Measurements from ENCODE around the gene ARHGAP26. TPM values are rescaled to one million over a fixed set of nuclear protein-coding genes. Genes with fewer than 3 reads are reported as not detected.
A peak's percentile ranks its signal among the peaks of the same experiment; 100 is the strongest.

Gene ARHGAP26
- polyA plus RNA-seq, 1 donor from 2014 or later, result 0.83 TPM

GRCh38 chr5:143220748-143221251 lies 450.6 kb downstream of the ARHGAP26 start:
- no peaks in the 10 kb centered on the region for H3K79me2 ChIP-seq (replicated peaks; ENCODE audit: insufficient read depth, low read length)
- peak; percentile 27 for TF ChIP-seq RAD21 (conservative IDR thresholded peaks at IDR 0.05)
- TF ChIP-seq POLR2AphosphoS5 (IDR thresholded peaks at IDR 0.05), result peak; percentile 57
- TF ChIP-seq MXI1 (conservative IDR thresholded peaks at IDR 0.05; ENCODE audit: poor library complexity, severe bottlenecking), result no peak
- peak; percentile 95 for TF ChIP-seq REST (IDR thresholded peaks at IDR 0.05; ENCODE audit: borderline replicate concordance)
- TF ChIP-seq EP300 (conservative IDR thresholded peaks at IDR 0.05; ENCODE audit: poor library complexity, severe bottlenecking), result peak; percentile 65
- peak overlapping the region; percentile 98 for H3K27ac ChIP-seq (ENCODE audit: low read length)
- peak overlapping the region; percentile 58 for H3K4me3 ChIP-seq (ENCODE audit: low read length)
- no peaks in the 10 kb centered on the region for H4K20me1 ChIP-seq (ENCODE audit: insufficient read depth)
- H3K4me2 ChIP-seq (ENCODE audit: low read length), result peak overlapping the region; percentile 94
- peak overlapping the region; percentile 73 for H3K9ac ChIP-seq (ENCODE audit: low read length)
- H3K9me2 ChIP-seq (ENCODE audit: insufficient read depth, low read length), result no peaks in the 10 kb centered on the region
- H3K9me3 ChIP-seq (ENCODE audit: low read length), result no peaks in the 10 kb centered on the region
- H3K36me3 ChIP-seq (ENCODE audit: insufficient read depth, low read length), result no peaks in the 10 kb centered on the region
- no peaks in the 10 kb centered on the region for H3K27me3 ChIP-seq (ENCODE audit: insufficient read depth, low read depth, low read length)
- peaks cover 12% of the 10 kb centered on the region for H3F3A ChIP-seq (ENCODE audit: insufficient read depth, low read length, poor library complexity, severe bottlenecking)
- no peak overlapping the region for H2AFZ ChIP-seq (ENCODE audit: low read depth, low read length)

GRCh38 chr5:143222287-143223231 lies 452.4 kb downstream of the ARHGAP26 start:
- TF ChIP-seq EP300 (conservative IDR thresholded peaks at IDR 0.05; ENCODE audit: poor library complexity, severe bottlenecking) (peak; percentile 98), POLR2AphosphoS5 (IDR thresholded peaks at IDR 0.05) (peak; percentile 86), CTCF (IDR thresholded peaks at IDR 0.05; ENCODE audit: poor library complexity, severe bottlenecking) (no peak), RAD21 (conservative IDR thresholded peaks at IDR 0.05) (peak; percentile 41), EZH2 (IDR thresholded peaks at IDR 0.05; ENCODE audit: borderline replicate concordance, insufficient read depth, low read length, poor library complexity, severe bottlenecking) (no peak), SMC3 (conservative IDR thresholded peaks at IDR 0.05; ENCODE audit: poor library complexity) (no peak), REST (IDR thresholded peaks at IDR 0.05; ENCODE audit: borderline replicate concordance) (peak; percentile 68), TAF1 (IDR thresholded peaks at IDR 0.05; ENCODE audit: low read depth) (peak; percentile 72), MXI1 (conservative IDR thresholded peaks at IDR 0.05; ENCODE audit: poor library complexity, severe bottlenecking) (peak; percentile 45)
- H3K27ac ChIP-seq (ENCODE audit: low read length), result peak overlapping the region; percentile 98
- peak overlapping the region; percentile 94 for H3K4me2 ChIP-seq (ENCODE audit: low read length)
- H3K9me2 ChIP-seq (ENCODE audit: insufficient read depth, low read length), result no peaks in the 10 kb centered on the region
- peak overlapping the region; percentile 58 for H3K4me3 ChIP-seq (ENCODE audit: low read length)
- peaks cover 12% of the 10 kb centered on the region for H3F3A ChIP-seq (ENCODE audit: insufficient read depth, low read length, poor library complexity, severe bottlenecking)
- no peaks in the 10 kb centered on the region for H3K9me3 ChIP-seq (ENCODE audit: low read length)
- no peaks in the 10 kb centered on the region for H3K27me3 ChIP-seq (ENCODE audit: insufficient read depth, low read depth, low read length)
- H2AFZ ChIP-seq (ENCODE audit: low read depth, low read length), result peak overlapping the region; percentile 62
- H3K79me2 ChIP-seq (replicated peaks; ENCODE audit: insufficient read depth, low read length), result no peaks in the 10 kb centered on the region
- no peaks in the 10 kb centered on the region for H3K36me3 ChIP-seq (ENCODE audit: insufficient read depth, low read length)
- peak overlapping the region; percentile 73 for H3K9ac ChIP-seq (ENCODE audit: low read length)
- H4K20me1 ChIP-seq (ENCODE audit: insufficient read depth), result no peaks in the 10 kb centered on the region
